ENCODE data around the gene PSAP.

- no peak for TF ChIP-seq ZFX (IDR thresholded peaks at IDR 0.05; ENCODE audit: borderline replicate concordance)
- TF ChIP-seq CTCF (IDR thresholded peaks at IDR 0.05), result no peak
These were observed 30.8 kb upstream of the PSAP start for GRCh38 chr10:71881647-71882355.
